GM12878 (cell line): ENCODE measurements around the gene KRTCAP3. TPM values are rescaled to one million over a fixed set of nuclear protein-coding genes. Genes with fewer than 3 reads are reported as not detected.

Source experiments
- ASH2L ChIP-seq: fragments of 300-600, 200-600 bp; sonication (generic); IDR thresholded peaks from 2 replicates; pipeline ENCODE4 v1.6.1; 2017; ENCODE audit warnings: low read depth, mild to moderate bottlenecking, borderline replicate concordance
- CEBPZ ChIP-seq: fragments of 150-350 bp; IDR thresholded peaks from 2 replicates; pipeline ENCODE4 v1.6.1; 2016; ENCODE audit warnings: low read depth, low read length
- CHD4 ChIP-seq: fragments of 200-600 bp; sonication (generic); IDR thresholded peaks from 2 replicates; pipeline ENCODE4 v1.6.1; 2016; ENCODE audit warnings: mild to moderate bottlenecking
- CTCF ChIP-seq, 3 experiments: IDR thresholded peaks in 2 of 3; conservative IDR thresholded peaks in 1 of 3; 2 replicates each; pipeline ENCODE4 v1.5.1; 2011; ENCODE audit warnings: low read depth in 3 of 3, low read length in 3 of 3, mild to moderate bottlenecking in 3 of 3, control low read depth in 2 of 3, moderate library complexity in 2 of 3, inconsistent platforms in 1 of 3, mixed read lengths in 1 of 3; ENCODE audit not compliant: control insufficient read depth in 2 of 3, insufficient read depth in 1 of 3; ENCODE audit errors: extremely low read depth in 1 of 3
- EED ChIP-seq: sonication (generic); IDR thresholded peaks from 2 replicates; pipeline ENCODE4 v1.6.1; 2016; ENCODE audit warnings: antibody characterized with exemption, low read depth
- KLF5 ChIP-seq: fragments of 450-650 bp; IDR thresholded peaks from 2 replicates; pipeline ENCODE4 v1.6.1; 2014; ENCODE audit warnings: mild to moderate bottlenecking; ENCODE audit not compliant: partially characterized antibody
- MLLT1 ChIP-seq: fragments of 450-650 bp; IDR thresholded peaks from 2 replicates; pipeline ENCODE4 v1.6.1; 2016; ENCODE audit warnings: mild to moderate bottlenecking
- NR2C2 ChIP-seq: IDR thresholded peaks from 2 replicates; pipeline ENCODE4 v1.6.1; 2011; ENCODE audit warnings: borderline replicate concordance, low read depth; ENCODE audit not compliant: control insufficient read depth, insufficient read length
- REST ChIP-seq: IDR thresholded peaks from 2 replicates; pipeline ENCODE4 v1.6.1; 2012; ENCODE audit warnings: mild to moderate bottlenecking, low read depth, low read length
- SMAD1 ChIP-seq: fragments of 450-650 bp; IDR thresholded peaks from 2 replicates; pipeline ENCODE4 v1.6.1; 2018; ENCODE audit warnings: mild to moderate bottlenecking, low read depth; ENCODE audit not compliant: partially characterized antibody
- SPI1 ChIP-seq: IDR thresholded peaks from 2 replicates; pipeline ENCODE4 v1.6.1; 2011; ENCODE audit warnings: low read depth, mild to moderate bottlenecking, low read length, moderate library complexity, borderline replicate concordance; ENCODE audit not compliant: insufficient read depth
- SREBF1 ChIP-seq: IDR thresholded peaks from 2 replicates; pipeline ENCODE4 v1.6.1; 2012; ENCODE audit warnings: mild to moderate bottlenecking, low read length
- ZBTB4 ChIP-seq: fragments of 450-650 bp; formaldehyde crosslinking; IDR thresholded peaks from 2 replicates; pipeline ENCODE4 v1.4.0; 2022; ENCODE audit warnings: mild to moderate bottlenecking, moderate library complexity
- ZNF217 ChIP-seq: fragments of 450-650 bp; IDR thresholded peaks from 2 replicates; pipeline ENCODE4 v1.6.1; 2017; ENCODE audit warnings: antibody characterized with exemption, mild to moderate bottlenecking
- ZSCAN29 ChIP-seq: fragments of 450-650 bp; IDR thresholded peaks from 2 replicates; pipeline ENCODE4 v1.6.1; 2017; ENCODE audit warnings: mild to moderate bottlenecking, moderate library complexity
- polyA plus RNA-seq, 11 experiments: library from polyadenylated mRNA; depleted of rRNA in 4 of 11; unstranded in 6 of 11; stranded (reverse) in 5 of 11; fragments of >200 nt; fragmentation: Nextera tagmentation in 4 of 11; fragmentation: Illumina TruSeq in 1 of 11; extraction: Ambion mirVana in 4 of 11; extraction: Trizol in 1 of 11; gene quantifications; 1 replicate in 1 of 11; 2 replicates in 10 of 11; pipeline versions ENCODE4 v1.2.1 to v1.2.3, GENCODE V29; 2011 to 2016; ENCODE audit warnings: inconsistent platforms in 2 of 11, missing spikeins in 2 of 11, low read depth in 1 of 11
- total RNA-seq, 4 experiments: library from RNA; depleted of rRNA in 3 of 4; stranded (reverse); fragments of >200 nt in 3 of 4; fragmentation: Illumina TruSeq in 1 of 4; extraction: Trizol in 1 of 4; gene quantifications; 2 replicates each; pipeline versions ENCODE4 v1.2.1 to v1.2.3, GENCODE V29; 2013 to 2021

Gene KRTCAP3
- total and polyA plus RNA-seq, 10 of the 15 experiments (the other 5 are each of a cell fraction or from before 2014, with no cell fraction given) = 0.26 to 2.2 (median 0.82) TPM; not detected in 1

GRCh38 chr2:27409321-27410073 lies 32.7 kb upstream of the KRTCAP3 start, which contains the start of gene PPM1G (continued):
- TF ChIP-seq ASH2L = no peak; the same call in 1 of the 2 replicates
- TF ChIP-seq EED = no peak
- no peak for TF ChIP-seq REST
- TF ChIP-seq CHD4 = no peak
- TF ChIP-seq NR2C2 = no peak
- no peak for TF ChIP-seq CTCF (IDR thresholded peaks at IDR 0.05 in 2 of 3, conservative IDR thresholded peaks at IDR 0.05 in 1 of 3; ENCODE audit: control insufficient read depth in 2 of 3, extremely low read depth in 1 of 3, insufficient read depth in 1 of 3, low read depth in 3 of 3, low read length in 3 of 3)
- TF ChIP-seq CEBPZ = no peak
- no peak for TF ChIP-seq KLF5
- no peak for TF ChIP-seq ZSCAN29
- TF ChIP-seq SPI1 = peak; percentile 65
- TF ChIP-seq ZBTB4 (CRISPR knock-in tag) = no peak
- TF ChIP-seq SREBF1 = no peak
- no peak; the same call in 1 of the 2 replicates for TF ChIP-seq MLLT1
- TF ChIP-seq SMAD1 = peak; percentile 79
- no peak for TF ChIP-seq ZNF217
